NB4 (cell line): ENCODE measurements around the gene PAX3.

Experiments used
- DNase-seq: peaks from one replicate; pipeline ENCODE4 v3.0.0; 2010; ENCODE audit warnings: low read depth
- H3K4me3 ChIP-seq: one replicate; pipeline ENCODE4 v1.5.1; 2011; ENCODE audit warnings: mild to moderate bottlenecking, low read depth, low read length, moderate library complexity
- CTCF ChIP-seq: IDR thresholded peaks from one replicate; pipeline ENCODE4 v1.5.1; 2012; ENCODE audit warnings: low read depth, low read length
- MAX ChIP-seq: IDR thresholded peaks from 2 replicates; pipeline ENCODE4 v1.6.1; 2011; ENCODE audit warnings: low read depth, low read length
- MYC ChIP-seq: IDR thresholded peaks from 2 replicates; pipeline ENCODE4 v1.6.1; 2011; ENCODE audit warnings: low read depth, low read length
- POLR2A ChIP-seq: IDR thresholded peaks from 2 replicates; pipeline ENCODE4 v1.6.1; 2011; ENCODE audit warnings: mild to moderate bottlenecking; ENCODE audit not compliant: insufficient read length; ENCODE audit errors: extremely low read depth

Gene PAX3

DNA sequence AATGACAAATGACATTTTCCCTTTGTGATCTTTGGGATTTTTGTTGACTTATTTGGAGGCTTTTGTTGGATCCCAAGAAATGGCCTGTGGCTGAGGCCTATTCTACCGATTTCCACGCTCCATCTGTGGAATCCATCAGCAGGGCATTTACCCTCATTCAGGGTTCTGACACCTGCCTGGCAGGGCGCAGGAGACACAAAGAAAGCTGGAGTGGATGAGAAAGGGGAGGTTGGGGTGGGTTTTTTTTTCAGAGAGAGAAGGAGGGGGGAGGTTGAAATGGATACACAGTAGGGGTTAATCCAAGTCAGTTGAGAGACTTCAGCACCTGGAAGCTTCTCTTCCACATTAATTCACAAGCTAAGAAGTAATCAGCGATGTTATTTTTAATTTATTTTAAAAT, 59.7 kb downstream of the PAX3 start:
- no peak overlapping the region for H3K4me3 ChIP-seq
- TF ChIP-seq MYC, result no peak

DNA sequence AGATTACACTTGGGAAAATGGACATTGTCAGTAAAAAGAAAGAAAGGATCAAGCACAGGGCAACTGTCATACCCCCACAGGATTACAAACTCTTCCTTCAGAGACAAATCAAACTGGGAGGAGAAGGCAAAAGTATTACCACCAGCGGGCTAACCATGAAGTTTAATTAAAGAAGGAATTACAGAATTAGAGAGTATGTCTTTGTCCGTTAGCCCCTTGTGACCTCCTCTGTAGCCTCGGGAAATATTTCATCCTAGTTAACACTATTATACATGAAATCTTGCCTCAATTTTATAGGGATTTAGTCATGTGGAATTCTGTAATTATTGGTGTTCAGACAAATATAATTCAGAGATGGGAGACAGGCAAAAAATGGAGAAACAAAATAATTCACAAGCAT, 60.7 kb downstream of the PAX3 start:
- no peak for TF ChIP-seq MAX
- TF ChIP-seq MYC, result no peak
- TF ChIP-seq POLR2A, result no peak
- TF ChIP-seq CTCF, result no peak
- no peak overlapping the region for H3K4me3 ChIP-seq
- no peak for DNase-seq

More for the DNA sequence above, 59.7 kb downstream of the PAX3 start:
- no peak for DNase-seq

- no peak overlapping the region for H3K4me3 ChIP-seq
- TF ChIP-seq MAX (no peak), POLR2A (no peak), CTCF (no peak), MYC (no peak)
- no peak for DNase-seq
Measured at GRCh38 chr2:222232839-222233238, 66.0 kb downstream of the PAX3 start.

DNA sequence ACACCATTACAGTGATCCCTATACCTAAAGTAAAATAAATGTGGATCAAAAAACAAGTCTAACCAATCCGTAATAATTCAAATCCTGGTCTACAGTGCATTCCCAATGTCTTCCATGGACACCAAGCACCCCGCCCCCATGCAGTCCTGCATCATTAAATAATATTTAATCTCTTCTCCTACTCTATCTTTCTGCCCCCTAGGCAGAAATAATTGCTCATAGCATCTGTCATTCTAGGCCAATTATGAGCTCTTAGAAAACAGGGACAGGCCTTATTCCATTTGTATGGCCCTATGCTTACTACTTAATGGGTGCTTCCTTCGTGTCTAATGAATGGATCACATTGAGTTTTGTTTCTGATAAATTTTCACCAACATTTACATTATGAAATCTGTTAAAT, 66.4 kb downstream of the PAX3 start:
- no peak for TF ChIP-seq MAX
- no peak for DNase-seq
- H3K4me3 ChIP-seq, result no peak overlapping the region

DNA sequence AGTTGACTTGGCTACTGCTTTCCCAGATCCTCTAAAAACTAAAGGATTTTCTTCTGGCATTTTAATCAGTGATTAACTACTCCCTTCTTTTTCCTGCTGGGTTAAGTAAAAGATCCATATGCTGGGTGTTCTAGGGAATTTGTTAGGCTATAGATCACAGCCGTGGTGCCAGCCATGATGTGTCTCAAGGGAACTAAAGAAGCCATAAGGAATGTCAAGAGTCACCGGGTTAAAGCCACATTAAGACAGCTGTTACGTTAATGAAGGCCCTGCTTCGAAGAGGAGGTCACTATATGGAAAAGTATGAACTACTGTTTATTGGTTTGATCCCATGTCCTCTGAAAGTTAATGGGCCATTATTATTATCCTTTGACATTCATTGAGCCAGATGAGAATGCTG, 70.7 kb downstream of the PAX3 start:
- no peak overlapping the region for H3K4me3 ChIP-seq
- no peak for DNase-seq
- TF ChIP-seq CTCF (no peak), MAX (no peak), POLR2A (no peak), MYC (no peak)

DNA sequence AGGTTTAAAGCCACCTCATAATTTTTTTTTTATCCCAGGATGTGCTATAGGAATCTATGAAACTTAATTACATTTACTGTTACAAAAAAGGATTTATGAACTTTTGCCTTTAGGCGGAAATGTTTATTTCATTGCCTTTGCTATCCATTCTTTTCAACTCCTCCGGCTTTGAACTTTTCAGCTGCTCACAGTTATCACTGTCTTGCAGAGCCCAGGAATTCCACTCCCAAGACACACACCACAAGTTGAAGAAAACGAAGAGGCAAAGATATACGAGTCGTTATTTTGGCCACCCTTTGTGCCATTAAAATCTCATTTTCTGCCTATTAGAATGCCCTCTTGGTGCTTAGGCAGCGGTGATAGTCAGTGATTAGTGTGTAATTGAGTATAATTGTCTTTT, 80.0 kb downstream of the PAX3 start:
- TF ChIP-seq MAX (no peak), CTCF (no peak), POLR2A (no peak), MYC (no peak)
- no peak for DNase-seq

GRCh38 chr2:222217712-222218111, 81.1 kb downstream of the PAX3 start:
- no peak overlapping the region for H3K4me3 ChIP-seq
- DNase-seq, result no peak
- TF ChIP-seq MYC, result no peak
- TF ChIP-seq POLR2A, result no peak
- no peak for TF ChIP-seq CTCF
- no peak for TF ChIP-seq MAX

More for the DNA sequence above, 80.0 kb downstream of the PAX3 start:
- no peak overlapping the region for H3K4me3 ChIP-seq
